Ureter (tissue), 1 donor: ENCODE data around the gene GJA1. TPM values are rescaled to one million over a fixed set of nuclear protein-coding genes. Genes with fewer than 3 reads are reported as not detected.
"Not testable (repeated sequence)": the region's sequence is repeated elsewhere in the genome, so short reads cannot be mapped to it uniquely, and the experiment has no call there.

Experiments used
- DNase-seq: peaks from one replicate; pipeline ENCODE4 v3.0.0-alpha.2; 2020; ENCODE audit warnings: low spot score
- total RNA-seq: library from RNA; stranded (reverse); gene quantifications from one replicate; pipeline ENCODE4 v1.2.4, GENCODE V29; 2023
- donor health status: DM: yes; HTN: yes; CAD: no.

The GJA1 gene
- total RNA-seq, result 74.2 TPM

DNA sequence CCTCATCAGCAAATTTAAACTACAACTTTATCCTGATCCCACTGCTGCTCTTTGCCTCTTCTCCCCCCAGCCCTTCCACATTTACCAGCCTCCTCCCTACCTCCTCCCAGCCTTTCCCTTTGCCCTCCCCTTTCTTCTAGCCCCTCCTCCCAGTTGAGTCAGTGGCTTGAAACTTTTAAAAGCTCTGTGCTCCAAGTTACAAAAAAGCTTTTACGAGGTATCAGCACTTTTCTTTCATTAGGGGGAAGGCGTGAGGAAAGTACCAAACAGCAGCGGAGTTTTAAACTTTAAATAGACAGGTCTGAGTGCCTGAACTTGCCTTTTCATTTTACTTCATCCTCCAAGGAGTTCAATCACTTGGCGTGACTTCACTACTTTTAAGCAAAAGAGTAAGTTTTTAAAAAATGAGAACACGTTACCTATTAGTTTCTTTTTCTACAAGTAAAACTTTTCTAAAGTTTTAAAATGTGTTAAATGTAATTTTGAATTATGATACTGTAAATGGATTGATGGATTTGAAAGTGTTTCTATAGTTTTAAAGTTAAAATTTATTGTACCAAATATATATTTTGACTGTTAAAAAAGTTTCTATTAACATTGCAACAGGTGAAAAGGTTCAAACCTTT is at the start of gene GJA1:
Gene GJA1 (plus strand): TSS at position 203 of the 626 bp plus-strand sequence. CDS start 11,202 bp downstream, outside the sequence.
- DNase-seq, result peak; percentile 70

DNA sequence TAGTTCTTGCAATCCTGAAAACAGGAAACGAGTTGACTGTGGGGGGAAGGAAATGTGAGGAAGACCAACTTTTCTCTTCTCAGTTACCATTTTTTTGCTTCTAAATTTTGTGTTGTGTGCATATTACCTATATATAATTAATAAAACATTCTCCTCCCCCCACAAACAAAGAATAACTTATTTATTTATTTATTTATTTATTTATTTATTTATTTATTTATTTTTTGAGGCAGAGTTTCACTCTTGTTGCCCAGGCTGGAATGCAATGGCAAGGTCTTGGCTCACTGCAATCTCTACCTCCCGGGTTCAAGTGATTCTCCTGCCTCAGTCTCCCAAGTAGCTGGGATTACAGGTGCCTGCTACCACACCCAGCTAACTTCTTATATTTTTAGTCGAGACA is 48.9 kb upstream of the GJA1 start:
- DNase-seq, result not testable (repeated sequence)

DNA sequence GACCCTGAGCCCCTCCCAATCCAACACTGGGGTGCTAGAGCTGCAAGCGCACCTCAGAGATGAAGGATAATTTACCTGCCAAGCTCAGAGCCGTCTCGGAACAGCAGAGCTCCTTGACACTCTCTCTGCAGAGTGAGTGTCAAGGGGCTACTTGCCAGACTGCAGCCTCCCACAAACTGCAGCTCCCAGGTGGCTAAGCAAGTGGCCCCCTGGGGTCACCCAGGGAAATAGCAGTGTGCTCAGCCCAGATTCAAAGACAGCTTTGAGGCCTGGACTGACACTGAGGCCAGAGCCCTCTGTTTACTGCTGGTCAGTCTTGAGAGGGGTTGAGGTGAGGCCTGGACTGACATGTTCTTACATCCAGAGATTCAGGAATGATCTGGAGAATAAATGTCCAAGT is 46.0 kb upstream of the GJA1 start:
- no peak for DNase-seq

DNA sequence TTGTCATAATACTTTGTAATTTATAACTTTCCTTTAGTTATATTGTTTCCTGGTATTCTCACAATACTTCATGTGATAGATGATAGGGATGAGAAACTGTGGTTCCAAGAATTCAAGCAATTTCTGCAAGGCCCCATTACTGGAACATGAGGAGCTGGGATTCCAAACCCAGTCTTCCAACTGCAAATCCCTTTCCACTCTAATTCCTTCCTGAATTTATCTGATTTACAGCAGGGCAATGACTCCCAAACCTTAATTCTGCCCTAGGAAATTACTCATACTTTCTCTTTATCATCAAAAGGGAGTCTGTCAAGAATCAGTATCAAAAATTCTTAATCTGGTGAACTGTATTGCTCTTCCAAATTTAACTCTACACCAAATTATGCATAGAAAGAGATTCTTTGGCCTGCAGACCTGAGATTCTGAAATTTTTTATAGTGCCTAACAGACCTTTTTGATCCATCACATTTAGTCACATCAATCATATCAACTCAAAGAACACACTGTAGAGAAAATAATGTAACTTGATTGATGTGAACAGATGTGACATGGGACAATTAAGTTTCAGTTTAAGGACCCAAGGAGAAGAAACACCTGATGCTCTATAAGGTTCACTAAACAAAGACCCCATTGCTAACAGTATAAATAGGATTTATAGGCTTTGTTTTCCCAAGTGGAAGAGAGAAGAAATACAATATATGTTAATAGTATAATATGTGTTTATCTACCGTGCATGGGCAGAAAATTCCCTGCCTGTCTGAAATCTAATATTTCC is 41.5 kb upstream of the GJA1 start:
- DNase-seq, result no peak

DNA sequence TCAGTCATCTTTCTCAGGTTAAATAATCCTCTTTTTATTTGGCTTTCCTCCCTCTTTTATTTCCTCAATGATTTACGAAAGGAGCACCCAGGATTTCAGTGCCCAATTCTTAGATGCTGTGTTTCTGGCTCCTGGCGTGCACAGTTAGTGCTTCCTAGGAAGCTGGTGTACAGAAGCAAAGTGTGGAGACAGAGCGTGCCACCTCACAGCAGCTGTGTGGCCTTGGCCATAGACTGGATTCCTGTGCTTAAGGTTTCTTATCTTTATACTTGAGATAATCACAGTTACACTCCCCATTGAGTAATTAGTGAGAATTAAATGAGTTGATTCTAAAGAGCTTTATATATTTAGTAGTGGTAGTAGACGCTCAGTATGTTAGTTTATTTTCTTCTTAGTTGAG is 39.7 kb upstream of the GJA1 start:
- DNase-seq, result no peak

DNA sequence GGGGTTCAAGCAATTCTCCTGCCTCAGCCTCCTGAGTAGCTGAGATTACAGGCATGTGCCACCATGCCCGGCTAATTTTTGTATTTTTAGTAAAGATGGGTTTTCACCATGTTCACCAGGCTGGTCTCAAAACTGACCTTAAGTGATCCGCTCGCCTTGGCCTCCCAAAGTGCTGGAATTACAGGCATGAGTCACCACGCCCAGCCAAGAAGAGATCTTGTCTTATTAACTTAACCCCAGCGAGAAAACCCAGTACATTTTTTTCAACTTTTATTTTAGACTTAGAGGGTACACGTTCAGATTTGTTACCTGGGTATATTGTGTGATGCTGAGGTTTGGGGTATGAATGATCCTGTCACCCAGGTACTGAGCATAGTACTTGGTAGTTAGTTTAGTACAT is 38.3 kb upstream of the GJA1 start:
- DNase-seq, result not testable (repeated sequence)

DNA sequence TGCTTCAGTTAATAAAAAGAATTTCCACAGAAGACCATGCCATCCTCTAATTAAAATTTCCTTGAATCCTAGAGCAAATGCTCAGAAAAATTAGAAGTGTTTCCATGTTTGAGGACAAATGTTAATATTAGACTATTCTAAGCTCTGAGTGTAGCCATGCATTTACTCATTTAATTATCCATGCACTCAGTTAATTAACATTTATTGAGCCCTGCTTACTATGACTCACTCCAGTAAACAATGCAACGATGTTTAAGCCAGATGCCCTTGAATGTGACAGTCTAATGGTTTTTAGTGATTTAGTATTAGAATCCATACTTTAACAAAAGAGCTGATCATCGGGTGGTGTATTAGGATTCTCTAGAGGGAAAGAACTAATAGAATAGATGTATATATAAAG is 37.3 kb upstream of the GJA1 start:
- DNase-seq, result no peak

DNA sequence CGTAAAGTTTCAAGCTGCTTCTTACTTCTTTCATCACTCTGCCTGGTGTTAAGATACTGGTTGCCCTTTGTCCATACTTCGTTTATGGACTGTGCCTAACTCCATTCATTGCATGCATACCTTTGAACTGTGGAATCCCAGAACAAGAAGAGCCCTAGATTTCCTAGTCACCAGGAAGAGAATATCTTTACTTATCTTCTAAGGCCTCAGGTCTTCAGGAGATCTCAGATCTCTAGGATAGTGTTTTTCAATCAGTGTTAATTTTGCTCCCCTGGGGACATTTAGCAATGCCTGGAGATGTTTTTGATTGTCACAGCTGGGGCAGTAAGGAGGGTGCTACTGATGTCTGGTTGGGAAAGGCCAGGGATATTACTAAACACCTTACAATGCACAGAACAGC is 35.5 kb upstream of the GJA1 start:
- DNase-seq, result no peak

DNA sequence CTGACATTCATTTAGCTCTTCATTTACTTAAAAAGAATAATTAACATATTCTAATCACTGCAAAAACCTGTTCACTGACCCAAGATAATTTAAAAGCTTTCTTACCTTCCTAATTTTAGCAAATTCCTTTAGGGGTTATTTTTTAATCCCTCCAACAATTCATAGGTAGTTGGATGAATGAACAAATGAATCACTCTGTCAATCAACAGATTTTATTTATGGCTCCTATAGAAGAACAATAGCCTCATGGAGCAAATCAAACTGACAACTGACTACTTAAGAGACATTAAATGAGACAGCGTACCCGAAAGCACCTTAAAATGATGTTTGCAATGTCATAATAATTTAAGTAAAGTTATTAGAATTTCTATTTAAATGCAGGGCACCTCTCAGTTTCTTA is 31.5 kb upstream of the GJA1 start:
- DNase-seq, result no peak

DNA sequence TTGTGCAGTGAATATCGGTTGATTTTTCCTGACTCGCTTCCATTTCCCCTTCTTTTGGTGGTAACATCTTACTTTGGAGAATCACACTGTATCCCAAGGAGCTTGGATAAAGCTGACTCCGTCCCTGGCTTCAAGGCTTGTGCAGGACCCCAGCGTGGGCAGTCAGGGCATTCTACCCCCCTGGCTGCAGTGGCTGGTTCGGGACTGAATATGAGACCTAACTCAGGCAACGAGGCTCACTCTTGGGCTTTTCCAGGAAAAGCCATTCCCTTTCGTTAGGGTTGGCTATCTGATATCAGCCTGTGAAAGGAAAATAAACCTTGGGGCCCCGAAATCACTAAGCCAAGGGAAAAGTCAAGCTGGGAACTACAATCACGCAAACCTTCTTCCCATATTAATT is 30.1 kb upstream of the GJA1 start:
- no peak for DNase-seq

DNA sequence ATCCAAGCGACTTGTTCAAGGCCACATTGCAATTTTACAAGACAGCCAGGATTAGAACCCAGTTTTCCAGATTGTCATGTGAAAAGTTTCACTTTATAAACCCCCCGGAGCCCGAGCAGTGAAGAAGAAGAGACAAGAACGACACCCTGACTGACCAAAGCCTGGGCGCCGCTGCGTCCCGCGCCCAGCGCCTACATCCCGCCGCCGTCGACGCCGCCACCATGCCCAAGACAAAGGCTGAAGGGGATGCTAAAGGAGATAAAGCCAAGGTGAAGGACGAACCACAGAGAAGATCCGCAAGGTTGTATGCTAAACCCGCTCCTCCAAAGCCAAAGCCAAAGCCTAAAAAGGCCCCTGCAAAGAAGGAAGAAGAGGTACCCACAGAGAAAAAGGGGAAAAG is 27.1 kb upstream of the GJA1 start:
- DNase-seq, result no peak

DNA sequence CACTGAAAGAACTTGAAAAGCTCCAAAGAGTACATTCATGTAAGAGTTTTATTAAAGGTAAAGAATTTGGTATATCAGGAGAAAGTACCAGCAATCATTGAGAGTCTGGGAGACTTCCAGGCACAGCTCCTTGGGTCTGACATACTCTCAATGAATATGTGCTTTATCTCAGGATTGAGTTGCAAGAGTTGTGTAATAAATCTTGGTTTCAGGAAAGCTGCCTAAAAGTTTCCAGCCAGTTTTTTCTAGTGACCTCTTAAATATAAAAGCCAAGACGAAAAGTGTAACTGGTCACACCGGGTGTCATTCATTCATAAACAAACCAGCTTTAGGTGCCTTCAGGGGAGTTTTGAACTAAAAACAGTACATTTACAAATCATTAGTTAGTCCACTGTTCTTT is 21.6 kb upstream of the GJA1 start:
- no peak for DNase-seq

DNA sequence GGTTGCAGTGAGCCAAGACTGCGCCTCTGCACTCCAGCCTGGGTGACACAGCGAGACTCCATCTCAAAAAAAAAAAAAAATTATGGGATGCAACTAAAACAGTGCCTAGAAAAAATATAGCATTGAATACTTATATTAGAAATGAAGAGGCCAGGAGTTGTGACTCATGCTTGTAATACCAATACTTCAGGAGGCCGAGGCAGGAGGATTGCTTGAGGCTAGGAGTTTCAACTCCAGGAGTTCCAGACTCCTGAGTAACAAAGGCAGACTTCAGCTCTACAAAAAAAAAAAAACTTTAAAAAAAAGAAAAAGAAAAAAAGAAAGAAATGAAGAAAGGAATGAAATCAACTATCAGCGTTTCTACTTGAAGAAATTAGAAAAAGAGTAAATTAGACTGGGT is 17.1 kb upstream of the GJA1 start:
- DNase-seq, result no peak

DNA sequence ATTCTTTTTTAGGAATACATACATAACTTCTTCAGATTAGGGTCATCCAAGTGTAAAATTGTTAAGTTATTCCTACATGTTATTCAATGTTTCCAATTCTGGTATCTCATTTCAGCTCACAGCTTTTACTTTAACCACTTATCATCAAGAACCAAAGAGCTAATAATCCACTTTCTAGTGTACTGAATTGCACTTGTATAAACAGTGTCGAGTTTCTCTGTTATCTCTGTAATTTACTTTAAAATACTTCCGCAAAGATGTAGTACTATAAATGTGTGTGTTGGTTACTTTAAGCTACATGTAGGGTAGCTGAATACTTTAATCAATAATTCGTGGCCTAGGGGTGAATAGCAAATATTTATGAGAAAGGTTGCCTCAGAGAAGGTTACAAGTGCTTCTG is 8.8 kb upstream of the GJA1 start:
- DNase-seq, result no peak

DNA sequence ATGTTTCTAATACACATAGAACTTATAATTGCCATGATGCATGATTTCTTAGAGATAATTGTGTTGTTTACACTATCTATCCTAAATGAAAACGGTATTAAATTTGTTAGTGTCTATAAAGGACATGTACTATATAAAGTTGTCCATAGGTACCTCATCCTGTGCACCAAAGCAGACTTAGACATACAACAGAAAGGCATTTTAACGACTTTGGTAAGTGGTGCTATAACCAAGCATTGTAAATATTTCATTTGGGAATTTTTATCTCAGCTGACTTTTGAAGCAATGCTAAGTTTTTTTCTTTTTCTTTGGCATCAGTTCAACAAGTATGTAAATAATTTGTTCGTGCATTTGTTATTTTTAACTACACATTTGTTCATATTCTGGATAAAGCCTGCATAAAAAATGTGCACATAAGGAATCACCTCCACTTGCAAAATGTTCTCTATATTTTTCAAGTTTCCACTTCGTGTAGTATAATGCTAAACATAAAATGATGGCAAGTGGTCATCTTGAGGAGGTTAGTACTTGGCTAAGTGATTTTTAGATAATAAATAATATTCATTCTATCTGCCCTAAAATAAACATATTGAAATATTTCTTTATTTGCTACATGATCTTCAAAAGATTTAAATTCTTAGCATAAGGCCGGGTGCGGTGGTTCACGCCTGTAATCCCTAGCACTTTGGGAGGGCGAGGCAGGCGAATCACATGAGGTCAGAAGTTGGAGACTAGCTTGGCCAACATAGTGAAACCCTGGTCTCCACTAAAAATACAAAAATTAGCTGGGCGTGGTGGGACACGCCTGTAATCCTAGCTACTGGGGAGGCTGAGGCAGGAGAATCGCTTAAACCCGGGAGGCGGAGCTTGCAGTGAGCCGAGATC is 6.3 kb upstream of the GJA1 start:
- DNase-seq, result no peak

DNA sequence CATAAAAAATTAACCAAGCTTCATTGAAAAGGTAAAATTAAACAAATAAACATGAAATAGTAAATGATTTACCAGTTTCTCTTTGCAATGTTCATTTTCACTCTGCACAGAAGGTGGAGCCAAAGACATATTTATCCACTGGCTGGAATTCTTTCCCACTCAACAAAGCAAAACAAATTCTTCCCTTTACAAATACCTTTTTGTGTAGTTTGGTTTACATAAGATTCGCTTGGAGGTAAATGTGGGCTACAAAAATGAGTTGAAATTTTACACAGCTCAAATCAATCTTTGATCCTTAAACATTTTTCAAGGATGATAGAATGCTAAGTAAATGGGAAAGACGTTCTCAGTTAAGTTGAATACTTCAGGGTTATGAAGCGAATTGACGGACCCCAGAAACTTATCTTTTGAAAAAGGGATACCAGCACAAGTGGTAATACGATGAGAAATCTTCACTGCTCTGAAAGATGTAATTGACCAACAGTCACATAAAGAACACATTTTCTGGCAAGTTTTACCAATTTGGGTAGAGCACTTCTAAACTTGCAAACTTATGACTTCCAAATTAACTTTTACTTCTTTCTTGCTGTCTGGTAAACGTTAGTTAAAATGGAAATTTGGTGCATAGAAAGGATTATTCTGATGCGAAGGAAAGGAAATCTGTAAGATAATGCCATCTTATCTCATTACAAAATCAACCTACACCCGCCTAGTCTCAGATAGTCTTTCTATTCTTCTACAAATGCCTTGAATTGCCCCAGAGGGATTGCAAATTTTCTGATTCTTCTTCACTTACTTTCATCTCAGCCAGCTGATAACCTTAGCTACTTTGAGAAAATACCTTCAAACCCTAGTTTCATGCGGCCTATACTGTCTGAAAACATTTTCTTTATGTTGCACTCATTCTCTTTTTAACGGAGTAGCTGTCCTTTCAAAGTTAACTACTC is 4.7 kb upstream of the GJA1 start:
- DNase-seq, result no peak

DNA sequence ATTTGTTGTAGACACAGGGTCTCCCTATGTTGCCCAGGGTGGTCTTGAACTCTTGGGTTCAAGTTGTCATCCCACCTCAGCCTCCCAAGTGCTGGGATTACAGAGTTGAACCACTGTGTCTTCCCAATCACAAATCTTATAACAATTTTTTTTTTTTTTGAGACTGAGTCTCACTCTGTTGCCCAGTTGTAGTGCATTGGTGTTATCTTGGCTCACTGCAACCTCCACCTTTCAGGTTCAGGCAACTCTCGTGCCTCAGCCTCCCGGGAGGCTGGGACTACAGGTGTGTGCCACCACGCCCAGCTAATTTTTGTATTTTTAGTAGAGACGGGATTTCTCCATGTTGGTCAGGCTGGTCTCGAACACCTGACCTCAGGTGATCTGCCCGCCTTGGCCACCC is 3.7 kb upstream of the GJA1 start:
- DNase-seq, result not testable (repeated sequence)

DNA sequence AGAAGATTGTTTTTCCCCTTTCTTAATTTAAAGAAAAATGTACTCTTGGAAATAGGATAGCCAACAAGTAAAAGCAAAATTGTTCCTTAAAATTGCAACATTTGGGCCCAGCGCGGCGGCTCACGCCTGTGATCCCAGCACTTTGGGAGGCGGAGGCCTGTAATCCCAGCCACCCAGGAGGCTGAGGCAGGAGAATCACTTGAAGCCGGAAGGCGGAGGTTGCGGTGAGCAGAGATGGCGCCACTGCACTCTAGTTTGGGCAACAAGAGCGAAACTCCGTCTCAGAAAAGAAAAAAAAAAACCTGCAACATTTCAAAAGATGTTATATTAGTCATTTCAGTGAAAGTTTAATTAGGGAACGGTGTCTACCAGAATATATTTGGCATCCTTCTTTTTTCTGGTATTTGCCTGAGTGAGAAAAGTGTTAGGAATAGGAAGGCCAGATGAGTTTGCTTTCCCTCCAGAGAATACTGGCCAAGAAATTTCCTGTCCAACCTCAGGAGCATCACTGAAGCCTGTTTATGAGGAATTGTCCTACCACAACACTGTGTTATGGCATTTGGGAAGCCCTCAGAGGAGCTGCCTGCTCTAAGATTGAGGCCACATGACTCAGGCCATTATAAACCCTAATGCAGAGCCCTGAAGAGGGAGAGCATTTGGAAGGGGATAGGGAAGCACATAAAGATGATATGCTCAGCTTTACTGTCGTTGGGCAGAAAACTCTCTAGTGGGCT is 1.2 kb upstream of the GJA1 start:
- DNase-seq, result no peak

DNA sequence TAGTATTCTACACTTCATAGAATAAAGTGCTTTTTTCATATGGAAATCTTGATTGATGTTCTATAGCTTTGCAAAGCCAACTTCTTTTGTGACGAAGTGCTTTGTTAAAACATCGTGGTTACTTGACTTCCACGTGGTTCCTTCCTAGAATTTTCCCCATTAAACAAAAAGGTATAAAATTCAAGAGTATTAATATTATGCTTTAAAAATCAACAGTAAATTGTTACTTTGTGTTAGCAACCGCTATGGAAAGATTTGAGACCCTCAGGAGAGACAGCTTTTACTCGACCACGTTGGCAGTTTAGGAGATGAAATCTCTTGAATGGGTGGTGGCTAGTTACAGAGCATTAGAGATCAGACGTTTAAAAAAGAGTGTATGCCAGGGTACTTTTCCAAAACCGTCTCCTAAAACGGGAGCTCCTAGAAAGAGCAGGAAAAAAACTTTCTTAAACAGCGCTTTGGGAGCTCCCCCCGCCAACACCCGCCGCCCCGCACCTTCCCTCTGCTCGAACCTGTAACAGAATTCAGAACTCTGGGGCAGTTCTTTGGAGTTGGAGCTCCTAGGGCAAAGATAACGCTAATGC is 920 bp downstream of the GJA1 start:
- no peak for DNase-seq
